CD14-positive monocyte (primary cell): ENCODE results near the gene PILRA. TPM values are rescaled to one million over a fixed set of nuclear protein-coding genes. Genes with fewer than 3 reads are reported as not detected.
"Not testable (repeated sequence)": the region's sequence is repeated elsewhere in the genome, so short reads cannot be mapped to it uniquely, and the experiment has no call there.

Experiments
- DNase-seq, 3 donors: peaks; one replicate each; pipeline ENCODE4 v3.0.0-alpha.2; 2011 to 2022
- H2AFZ ChIP-seq: 2 replicates; pipeline ENCODE4 v1.6.0; 2012; ENCODE audit warnings: mild to moderate bottlenecking, low read depth, low read length, inconsistent platforms; ENCODE audit not compliant: insufficient read depth, poor library complexity, severe bottlenecking
- H3K27ac ChIP-seq, 2 donors: 1 replicate in 1 of 2; 2 replicates in 1 of 2; pipeline ENCODE4 v1.5.1; 2012 to 2013; ENCODE audit warnings: low read length in 2 of 2, control low read depth in 1 of 2, inconsistent platforms in 1 of 2, low read depth in 1 of 2, mild to moderate bottlenecking in 1 of 2
- H3K27me3 ChIP-seq, 2 donors: one replicate each; pipeline versions ENCODE4 v1.6.0 to v1.6.1; 2011 to 2013; ENCODE audit warnings: low read length in 2 of 2; ENCODE audit not compliant: control insufficient read depth in 2 of 2, insufficient read depth in 2 of 2
- H3K36me3 ChIP-seq, 2 donors: replicated peaks in 1 of 2; 1 replicate in 1 of 2; 2 replicates in 1 of 2; pipeline versions ENCODE4 v1.5.1 to v1.6.1; 2012 to 2013; ENCODE audit warnings: low read length in 2 of 2, control low read depth in 1 of 2, inconsistent platforms in 1 of 2, mild to moderate bottlenecking in 1 of 2; ENCODE audit not compliant: insufficient read depth in 2 of 2, control insufficient read depth in 1 of 2
- H3K4me1 ChIP-seq, 2 donors: 1 replicate in 1 of 2; 2 replicates in 1 of 2; pipeline versions ENCODE4 v1.5.1 to v1.6.1; 2012 to 2013; ENCODE audit warnings: low read length in 2 of 2, control low read depth in 1 of 2, inconsistent platforms in 1 of 2, mild to moderate bottlenecking in 1 of 2, moderate library complexity in 1 of 2; ENCODE audit not compliant: insufficient read depth in 2 of 2, control insufficient read depth in 1 of 2
- H3K4me2 ChIP-seq: replicated peaks from 2 replicates; pipeline ENCODE3; 2012; ENCODE audit warnings: low read length, moderate library complexity, mild to moderate bottlenecking; ENCODE audit not compliant: poor library complexity, severe bottlenecking; ENCODE audit errors: extremely low read depth
- H3K4me3 ChIP-seq, 3 experiments: fragments of 200-600 bp in 1 of 3; sonication (generic) in 1 of 3; replicated peaks in 1 of 3; 1 replicate in 2 of 3; 2 replicates in 1 of 3; pipeline ENCODE4 v1.5.1; 2011 to 2013; ENCODE audit warnings: low read length in 3 of 3, mild to moderate bottlenecking in 3 of 3, control low read depth in 2 of 3, low read depth in 2 of 3, inconsistent platforms in 1 of 3, moderate library complexity in 1 of 3
- H3K79me2 ChIP-seq: 2 replicates; pipeline ENCODE4 v1.6.0; 2012; ENCODE audit warnings: mild to moderate bottlenecking, control low read depth, inconsistent platforms, low read length, moderate library complexity; ENCODE audit not compliant: insufficient read depth
- H3K9ac ChIP-seq: 2 replicates; pipeline ENCODE4 v1.6.0; 2017; ENCODE audit warnings: low read length, mild to moderate bottlenecking; ENCODE audit not compliant: insufficient read depth, poor library complexity, severe bottlenecking
- H3K9me3 ChIP-seq, 2 donors: replicated peaks in 1 of 2; 1 replicate in 1 of 2; 2 replicates in 1 of 2; pipeline versions ENCODE4 v1.5.1 to v1.6.1; 2012 to 2013; ENCODE audit warnings: low read length in 2 of 2, control low read depth in 1 of 2; ENCODE audit not compliant: control insufficient read depth in 1 of 2, insufficient read depth in 1 of 2
- H4K20me1 ChIP-seq: 2 replicates; pipeline ENCODE4 v1.6.0; 2012; ENCODE audit warnings: mild to moderate bottlenecking, low read length, control low read depth, moderate library complexity; ENCODE audit not compliant: insufficient read depth
- H3K27ac Mint-ChIP-seq, 7 donors: one replicate each; pipeline ENCODE4 v1.8.0; 2020; ENCODE audit warnings: mild to moderate bottlenecking in 7 of 7, mixed read lengths in 7 of 7, moderate library complexity in 6 of 7, inconsistent platforms in 2 of 7
- H3K27me3 Mint-ChIP-seq, 3 donors: one replicate each; pipeline ENCODE4 v1.8.0; 2021 to 2022; ENCODE audit warnings: low read depth in 3 of 3, mild to moderate bottlenecking in 3 of 3, mixed read lengths in 3 of 3, moderate library complexity in 3 of 3, inconsistent platforms in 1 of 3
- H3K36me3 Mint-ChIP-seq, 2 donors: one replicate each; pipeline ENCODE4 v1.8.0; 2020; ENCODE audit warnings: mixed read lengths in 2 of 2, inconsistent platforms in 1 of 2, mild to moderate bottlenecking in 1 of 2
- H3K4me1 Mint-ChIP-seq: one replicate; pipeline ENCODE4 v1.8.0; 2020; ENCODE audit warnings: mild to moderate bottlenecking, mixed read lengths
- H3K4me3 Mint-ChIP-seq, 2 donors: one replicate each; pipeline ENCODE4 v1.8.0; 2020; ENCODE audit warnings: mild to moderate bottlenecking in 2 of 2, mixed read lengths in 2 of 2, moderate library complexity in 1 of 2
- H3K9me3 Mint-ChIP-seq, 7 donors: one replicate each; pipeline ENCODE4 v1.8.0; 2020 to 2022; ENCODE audit warnings: mixed read lengths in 7 of 7, mild to moderate bottlenecking in 6 of 7, moderate library complexity in 6 of 7, inconsistent platforms in 2 of 7
- CTCF ChIP-seq: fragments of 200-600 bp; IDR thresholded peaks from one replicate; pipeline ENCODE4 v1.8.0; 2022; ENCODE audit warnings: antibody characterized with exemption, mild to moderate bottlenecking
- WGBS: methylation state at CpG from one replicate; pipeline ENCODE4 v1.1.5; 2013; ENCODE audit warnings: missing lambda C conversion rate; ENCODE audit not compliant: insufficient coverage; 5-methylcytosine and 5-hydroxymethylcytosine counted together
- intact Hi-C, 2 donors: fragments of 100-400 bp; cut with micrococcal nuclease; formaldehyde crosslinking; loops; one replicate each; pipeline versions ENCODE4 v1.15.0 to v1.15.1; 2023
- polyA plus RNA-seq, 3 donors: library from polyadenylated mRNA; depleted of rRNA in 1 of 3; unstranded in 2 of 3; stranded (reverse) in 1 of 3; fragments of 300-500 nt in 2 of 3; fragments of >200 nt in 1 of 3; fragmentation: Illumina TruSeq in 2 of 3; gene quantifications; 1 replicate in 2 of 3; 2 replicates in 1 of 3; pipeline ENCODE4 v1.2.3, GENCODE V29; 2012 to 2021

The PILRA gene
- polyA plus RNA-seq, 3 donors, result 316 to 491 (median 364) TPM

DNA sequence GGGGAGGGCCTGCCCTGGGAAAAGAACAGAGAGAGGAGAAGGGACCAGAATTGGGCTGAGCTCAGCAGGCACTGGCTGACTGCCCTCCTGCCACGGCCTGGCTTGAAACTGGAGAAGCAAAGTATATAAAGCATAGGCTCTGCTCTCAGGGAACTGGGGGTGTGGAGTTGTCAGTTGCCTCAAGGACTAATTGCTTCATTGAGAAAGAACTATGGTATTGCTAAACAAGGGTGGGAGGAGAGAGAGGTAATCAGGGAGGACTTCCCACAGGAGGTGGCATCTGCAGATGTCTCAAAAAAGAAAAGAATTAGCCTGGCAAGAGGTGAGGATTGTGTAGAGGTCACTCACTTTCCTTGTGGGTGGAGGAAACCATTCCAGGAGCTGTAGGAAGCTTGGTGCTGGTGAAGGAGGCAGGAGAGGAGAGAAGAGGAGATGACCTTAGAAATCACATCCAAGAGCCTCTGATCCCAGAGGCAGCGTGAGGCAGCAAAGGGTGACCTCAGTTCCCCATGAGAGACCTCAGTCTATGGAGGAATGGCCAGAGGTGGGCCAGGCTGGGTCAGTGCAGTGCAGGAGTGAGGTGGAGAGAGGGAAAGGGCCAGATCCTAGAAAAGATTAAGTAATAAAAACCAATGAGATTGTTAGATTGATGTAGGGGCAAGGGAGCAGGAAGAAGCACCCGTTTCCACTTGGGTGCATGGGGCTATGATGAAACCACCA is 13.0 kb upstream of the PILRA start:
- Histone ChIP-seq H3K36me3 (peaks cover 54 to 85% of the 10 kb centered on the region in 2 donors), H3K4me1 (peaks cover 28 to 35% of the 10 kb centered on the region in 2 donors), H4K20me1 (no peaks in the 10 kb centered on the region), H3K4me2 (no peak overlapping the region), H3K9ac (peak overlapping the region; percentile 13), H2AFZ (no peak overlapping the region), H3K27ac (peak overlapping the region; percentile 21 to 66), H3K27me3 (no peaks in the 10 kb centered on the region), H3K4me3 (no peak overlapping the region), H3K79me2 (peaks cover 2% of the 10 kb centered on the region), H3K9me3 (no peaks in the 10 kb centered on the region)
- Mint-ChIP-seq H3K27ac (peak overlapping the region in 6 of 7 donors; percentile 58 to 78 (median 74)), H3K4me3 (no peak overlapping the region), H3K36me3 (peaks cover 63 to 89% of the 10 kb centered on the region in 2 donors), H3K27me3 (peaks cover 0 to 3% (median 0%) of the 10 kb centered on the region in 3 donors), H3K9me3 (no peaks in the 10 kb centered on the region), H3K4me1 (peaks cover 39% of the 10 kb centered on the region)
- WGBS, result 93% methylated on average over 2 of the region's 3 CpGs
- no peak for DNase-seq
- intact Hi-C loops, result no loop called here
- TF ChIP-seq CTCF, result no peak

DNA sequence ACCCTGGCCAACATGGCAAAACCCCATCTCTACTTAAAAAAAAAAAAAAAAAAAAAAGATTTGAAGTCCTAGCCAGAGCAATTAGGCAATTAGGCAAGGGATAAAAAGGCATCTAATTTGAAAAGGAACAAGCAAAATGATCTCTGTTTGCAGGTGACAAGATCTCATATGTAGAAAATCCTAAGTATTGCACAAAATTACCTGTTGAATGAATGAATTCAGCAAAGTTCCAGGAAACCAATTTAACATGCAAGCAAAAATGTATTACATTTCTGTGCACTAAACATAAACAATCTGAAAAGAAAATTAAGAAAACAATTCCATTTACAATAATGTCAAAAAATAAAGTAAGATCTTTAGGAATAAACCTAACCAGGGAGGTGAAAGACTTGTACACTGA is 10.2 kb upstream of the PILRA start:
- Histone ChIP-seq H3K4me2 (no peak overlapping the region), H4K20me1 (no peaks in the 10 kb centered on the region), H3K79me2 (peaks cover 21% of the 10 kb centered on the region), H3K9me3 (no peaks in the 10 kb centered on the region), H2AFZ (no peak overlapping the region), H3K9ac (no peak overlapping the region), H3K27ac (no peak overlapping the region), H3K4me3 (no peak overlapping the region), H3K36me3 (peaks cover 31 to 57% of the 10 kb centered on the region in 2 donors), H3K27me3 (no peaks in the 10 kb centered on the region), H3K4me1 (peaks cover 49 to 55% of the 10 kb centered on the region in 2 donors)
- H3K4me1 Mint-ChIP-seq, result peaks cover 59% of the 10 kb centered on the region
- intact Hi-C loops, result no loop called here
- no peaks in the 10 kb centered on the region for H3K9me3 Mint-ChIP-seq
- H3K36me3 Mint-ChIP-seq, result peaks cover 58 to 69% of the 10 kb centered on the region in 2 donors
- no peak for DNase-seq
- H3K4me3 Mint-ChIP-seq, result no peak overlapping the region
- H3K27ac Mint-ChIP-seq, result peak overlapping the region in 3 of 7 donors; percentile 33 to 54 (median 35)
- peaks cover 0 to 7% (median 0%) of the 10 kb centered on the region in 3 donors for H3K27me3 Mint-ChIP-seq
- TF ChIP-seq CTCF, result no peak

GRCh38 chr7:100363797-100364196 is 9.5 kb upstream of the PILRA start:
- H3K27ac ChIP-seq, H3K27me3 ChIP-seq, H3K9ac ChIP-seq, H3K4me2 ChIP-seq, H3K27me3 Mint-ChIP-seq, H4K20me1 ChIP-seq, H2AFZ ChIP-seq, H3K4me3 ChIP-seq, intact Hi-C loops, H3K9me3 ChIP-seq, DNase-seq, H3K4me3 Mint-ChIP-seq, H3K9me3 Mint-ChIP-seq: not testable (repeated sequence)
- H3K36me3 Mint-ChIP-seq, result peaks cover 53 to 63% of the 10 kb centered on the region in 2 donors
- Histone ChIP-seq H3K36me3 (peaks cover 27 to 50% of the 10 kb centered on the region in 2 donors), H3K79me2 (peaks cover 22% of the 10 kb centered on the region), H3K4me1 (peaks cover 56 to 62% of the 10 kb centered on the region in 2 donors)
- peak overlapping the region in 2 of 7 donors; percentile 25 to 42 for H3K27ac Mint-ChIP-seq
- no CpG with 5 or more reads among the region's 7 CpGs for WGBS
- H3K4me1 Mint-ChIP-seq, result peaks cover 62% of the 10 kb centered on the region
